HG02973 (cell line): ENCODE measurements around the gene HILPDA.
"Not testable (repeated sequence)": the region's sequence is repeated elsewhere in the genome, so short reads cannot be mapped to it uniquely, and the experiment has no call there.

Experiments
- ATAC-seq: cut with Tn5 transposase; IDR thresholded peaks from one replicate; pipeline ENCODE4 v1.9.1; 2021; ENCODE audit warnings: moderate library complexity; ENCODE audit not compliant: unreplicated experiment

Gene HILPDA

DNA sequence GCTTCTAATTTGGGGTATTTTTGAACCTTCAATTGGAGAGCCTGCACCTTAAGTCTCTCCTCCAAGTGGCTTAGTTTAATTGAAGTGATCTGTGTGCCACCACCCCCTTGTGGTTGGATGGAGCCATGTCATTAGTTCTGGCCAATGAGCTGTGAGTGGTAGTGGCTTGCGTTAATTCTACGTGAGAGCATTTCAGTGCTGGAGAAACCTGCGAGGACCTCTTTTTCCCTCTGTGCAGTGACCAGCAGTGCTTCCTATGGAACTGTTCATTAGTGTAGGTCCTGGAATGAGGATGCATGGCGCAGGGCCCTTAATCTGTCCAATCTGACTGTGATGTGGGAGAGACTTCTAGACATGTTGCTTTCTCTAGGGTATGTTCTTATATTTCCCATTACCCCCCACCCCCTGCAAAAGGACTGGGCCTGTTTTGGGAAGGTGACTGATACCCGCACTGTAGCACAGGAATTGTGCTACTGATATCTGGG is 3.8 kb downstream of the HILPDA start:
- ATAC-seq = peak; percentile 36

DNA sequence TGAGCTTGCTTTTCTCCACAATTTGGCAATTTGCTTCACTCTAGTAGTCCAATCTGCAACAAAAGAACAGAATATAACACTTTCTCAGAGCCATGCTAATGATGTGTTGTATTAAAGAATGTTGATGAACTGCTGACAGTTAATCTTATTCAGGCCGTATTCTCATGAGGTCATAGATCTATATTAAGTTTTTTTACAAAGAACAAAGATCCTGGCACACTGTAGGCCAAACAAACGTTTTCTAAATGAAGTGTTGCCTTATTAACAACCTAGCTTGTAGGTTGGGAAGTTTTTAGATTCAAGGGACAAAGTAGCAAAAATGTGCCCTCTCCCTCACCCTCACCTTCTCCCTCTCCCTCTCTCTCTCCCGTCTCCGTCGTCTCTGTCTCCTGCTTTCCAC is 6.8 kb downstream of the HILPDA start:
- no peak for ATAC-seq

DNA sequence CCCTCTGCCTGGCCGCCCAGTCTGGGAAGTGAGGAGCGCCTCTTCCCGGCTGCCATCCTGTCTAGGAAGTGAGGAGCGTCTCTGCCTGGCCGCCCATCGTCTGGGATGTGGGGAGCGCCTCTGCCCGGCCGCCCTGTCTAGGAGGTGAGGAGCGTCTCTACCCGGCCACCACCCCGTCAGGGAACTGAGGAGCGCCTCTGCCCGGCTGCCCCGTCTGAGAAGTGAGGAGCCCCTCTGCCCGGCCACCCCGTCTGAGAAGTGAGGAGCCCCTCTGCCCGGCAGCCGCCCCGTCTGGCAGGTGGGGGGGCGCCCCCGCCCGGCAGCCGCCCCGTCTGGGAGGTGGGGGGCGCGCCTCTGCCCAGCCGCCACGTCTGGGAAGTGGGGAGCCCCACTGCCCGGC is 7.7 kb downstream of the HILPDA start:
- not testable (repeated sequence) for ATAC-seq

DNA sequence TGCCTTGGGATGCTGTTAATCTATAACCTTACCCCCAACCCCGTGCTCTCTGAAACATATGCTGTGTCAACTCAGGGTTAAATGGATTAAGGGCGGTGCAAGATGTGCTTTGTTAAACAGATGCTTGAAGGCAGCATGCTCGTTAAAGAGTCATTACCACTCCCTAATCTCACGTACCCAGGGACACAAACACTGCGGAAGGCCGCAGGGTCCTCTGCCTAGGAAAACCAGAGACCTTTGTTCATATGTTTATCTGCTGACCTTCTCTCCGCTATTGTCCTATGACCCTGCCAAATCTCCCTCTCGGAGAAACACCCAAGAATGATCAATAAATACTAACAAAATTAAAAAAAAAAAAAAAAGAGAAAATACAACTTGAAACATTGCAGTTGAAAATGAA is 8.3 kb downstream of the HILPDA start:
- ATAC-seq = not testable (repeated sequence)

DNA sequence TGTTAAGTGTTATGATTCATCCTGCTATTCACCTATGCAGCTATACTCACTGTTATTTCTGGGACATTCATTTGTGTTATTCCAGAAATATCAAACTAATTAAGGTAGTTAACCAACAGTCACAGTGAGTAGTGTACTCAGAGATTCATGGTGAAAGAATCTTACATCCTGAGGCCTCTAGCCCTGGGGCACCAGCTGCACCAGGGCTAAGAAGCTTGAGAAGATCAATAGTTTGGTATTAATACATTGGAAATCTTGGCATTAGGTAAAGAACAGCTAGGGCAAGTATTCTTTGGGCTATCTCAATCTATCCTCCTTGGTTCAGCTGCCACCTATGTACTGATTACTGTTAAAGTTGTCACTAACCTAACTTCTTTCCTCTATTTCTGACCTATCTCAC is 11.2 kb downstream of the HILPDA start:
- not testable (repeated sequence) for ATAC-seq

DNA sequence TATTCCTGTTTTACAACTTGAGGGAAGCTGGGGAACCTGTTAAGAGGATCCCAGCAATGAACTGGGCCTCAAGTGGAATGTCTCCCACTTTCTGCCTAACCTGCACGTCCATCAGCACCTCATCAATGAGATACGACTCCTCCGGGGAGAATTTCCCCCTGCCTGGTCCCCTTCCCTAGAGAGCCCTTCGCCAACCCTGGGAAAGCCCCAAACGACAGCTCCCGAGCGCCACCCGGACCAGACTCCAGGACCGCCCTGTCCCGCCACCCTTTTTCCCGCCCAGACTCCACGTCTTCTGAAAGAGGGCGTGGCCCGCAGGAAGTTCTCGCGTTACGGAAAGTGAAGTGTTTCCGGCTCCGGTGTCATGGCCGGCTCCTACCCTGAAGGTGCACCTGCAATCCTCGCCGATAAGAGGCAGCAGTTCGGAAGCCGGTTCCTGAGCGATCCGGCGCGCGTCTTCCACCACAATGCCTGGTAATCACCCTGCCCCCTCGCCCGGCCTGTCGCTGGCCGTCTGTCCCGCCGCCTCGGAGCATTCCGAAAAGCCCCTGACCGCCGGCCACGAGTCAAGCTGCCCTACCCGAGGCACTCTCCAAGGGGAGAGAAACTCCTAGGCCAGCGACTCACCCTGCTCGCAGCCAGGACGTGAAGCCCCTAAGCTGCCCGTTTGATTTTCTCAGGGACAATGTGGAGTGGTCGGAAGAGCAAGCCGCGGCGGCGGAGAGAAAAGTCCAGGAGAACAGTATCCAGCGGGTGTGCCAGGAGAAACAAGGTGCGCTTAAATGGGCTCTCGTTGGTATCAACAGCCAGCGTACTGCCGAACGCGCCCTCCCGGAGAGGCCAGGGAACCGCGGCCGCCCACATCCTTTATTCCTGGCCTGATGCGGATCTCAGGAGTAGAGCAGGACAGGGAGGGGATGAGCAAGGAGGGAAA is 21.0 kb downstream of the HILPDA start, which contains the start of gene METTL2B:
Gene METTL2B, plus strand, starts transcription at position 347 of the 934 bp plus-strand sequence. Its CDS starts 18 bp downstream, at position 365.
- peak; percentile 91 for ATAC-seq

DNA sequence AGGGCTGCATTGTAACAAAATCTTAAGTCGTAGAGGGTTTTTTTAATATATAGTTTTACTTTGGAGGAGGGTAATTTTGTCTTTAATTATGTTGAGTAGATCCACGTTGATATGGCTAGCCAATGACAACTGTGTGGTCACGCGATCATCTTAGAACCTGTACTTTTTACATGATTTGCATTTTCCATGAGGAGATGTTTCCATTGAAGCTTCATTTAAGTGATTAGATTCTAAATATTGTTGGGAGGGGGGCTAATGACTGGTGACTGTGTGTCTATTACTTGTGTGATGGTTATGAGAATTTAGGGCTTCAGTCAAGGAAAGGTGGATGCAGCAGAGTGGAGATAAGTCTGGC is 21.6 kb downstream of the HILPDA start:
- ATAC-seq = not testable (repeated sequence)

DNA sequence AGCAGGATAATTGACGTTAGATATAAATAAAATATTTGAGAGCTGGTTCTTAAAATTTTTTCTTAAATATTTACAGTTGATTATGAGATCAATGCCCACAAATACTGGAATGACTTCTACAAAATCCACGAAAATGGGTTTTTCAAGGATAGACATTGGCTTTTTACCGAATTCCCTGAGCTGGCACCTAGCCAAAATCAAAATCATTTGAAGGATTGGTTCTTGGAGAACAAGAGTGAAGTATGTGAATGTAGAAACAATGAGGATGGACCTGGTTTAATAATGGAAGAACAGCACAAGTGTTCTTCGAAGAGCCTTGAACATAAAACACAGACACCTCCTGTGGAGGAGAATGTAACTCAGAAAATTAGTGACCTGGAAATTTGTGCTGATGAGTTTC is 23.4 kb downstream of the HILPDA start:
- ATAC-seq = not testable (repeated sequence)

DNA sequence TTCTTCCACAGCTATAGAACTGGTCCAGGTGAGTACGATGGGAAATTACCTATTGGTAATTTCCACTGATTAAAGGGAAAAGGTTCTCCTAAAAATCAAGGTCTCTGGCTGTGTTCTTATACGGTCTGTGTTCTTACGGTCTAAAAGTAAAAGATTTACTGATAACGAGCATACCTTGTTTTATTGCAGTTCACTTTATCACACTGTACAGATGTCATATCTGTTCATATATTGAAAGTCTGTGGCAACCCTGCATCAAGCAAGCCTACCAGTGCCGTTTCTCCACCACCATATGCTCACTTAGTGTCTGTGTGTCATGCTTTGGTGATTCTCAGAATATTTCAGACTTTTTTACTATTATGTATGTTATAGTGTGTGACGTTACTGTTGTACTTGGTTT is 32.5 kb downstream of the HILPDA start:
- not testable (repeated sequence) for ATAC-seq

DNA sequence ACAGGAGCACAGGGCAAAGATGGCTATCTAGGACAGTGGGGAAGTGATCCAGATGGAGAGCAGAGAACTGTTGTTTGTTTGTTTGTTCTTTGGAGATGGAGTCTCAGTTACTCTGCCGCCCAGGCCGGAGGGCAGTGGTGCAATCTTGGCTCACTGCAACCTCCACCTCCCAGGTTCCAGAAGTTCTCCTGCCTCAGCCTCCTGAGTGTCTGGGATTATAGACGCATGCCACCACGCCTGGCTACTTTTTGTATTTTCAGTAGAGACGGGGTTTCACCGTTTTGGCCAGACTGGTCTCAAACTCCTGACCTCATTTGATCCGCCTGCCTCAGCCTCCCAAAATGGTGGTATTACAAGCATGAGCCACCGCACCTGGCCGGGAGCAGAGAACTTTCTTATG is 41.7 kb downstream of the HILPDA start:
- ATAC-seq = no peak

DNA sequence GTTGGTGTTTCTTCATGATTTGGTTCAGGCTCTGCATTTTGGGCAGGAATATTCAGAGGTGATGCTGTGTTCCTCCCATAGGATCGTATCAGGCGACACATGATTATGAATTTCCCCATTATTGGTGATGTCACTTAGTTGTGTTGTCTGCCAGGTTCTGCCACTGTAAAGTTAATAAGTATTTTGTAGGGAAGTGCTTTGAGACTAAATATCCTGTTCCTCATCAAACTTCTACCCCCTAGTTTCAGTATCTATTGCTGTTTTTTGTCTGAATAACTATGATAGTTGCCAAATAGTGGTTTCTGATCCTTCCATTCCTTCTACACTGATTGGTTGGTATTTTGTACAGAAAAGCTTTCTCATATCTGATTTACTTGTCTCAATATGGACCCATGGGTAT is 49.7 kb downstream of the HILPDA start:
- not testable (repeated sequence) for ATAC-seq

DNA sequence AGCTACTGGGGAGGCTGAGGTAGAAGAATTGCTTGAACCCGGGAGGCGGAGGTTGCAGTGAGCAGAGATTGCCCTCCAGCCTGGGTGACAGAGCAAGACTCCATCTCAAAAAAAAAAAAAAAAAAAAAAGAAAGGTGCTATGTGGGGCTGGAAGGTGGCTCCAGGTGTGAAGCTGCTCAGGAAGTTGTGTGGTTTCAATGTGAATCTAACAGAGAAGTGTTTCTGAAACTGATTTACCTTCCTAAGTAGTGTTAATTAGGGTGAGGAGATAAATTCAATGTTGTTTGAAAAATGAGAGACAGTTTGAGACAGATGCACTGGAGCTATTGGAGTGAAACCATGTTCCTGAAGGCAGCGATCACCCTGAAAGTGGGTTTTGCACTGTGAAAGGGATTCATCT is 51.1 kb downstream of the HILPDA start:
- peak; percentile 60 for ATAC-seq

DNA sequence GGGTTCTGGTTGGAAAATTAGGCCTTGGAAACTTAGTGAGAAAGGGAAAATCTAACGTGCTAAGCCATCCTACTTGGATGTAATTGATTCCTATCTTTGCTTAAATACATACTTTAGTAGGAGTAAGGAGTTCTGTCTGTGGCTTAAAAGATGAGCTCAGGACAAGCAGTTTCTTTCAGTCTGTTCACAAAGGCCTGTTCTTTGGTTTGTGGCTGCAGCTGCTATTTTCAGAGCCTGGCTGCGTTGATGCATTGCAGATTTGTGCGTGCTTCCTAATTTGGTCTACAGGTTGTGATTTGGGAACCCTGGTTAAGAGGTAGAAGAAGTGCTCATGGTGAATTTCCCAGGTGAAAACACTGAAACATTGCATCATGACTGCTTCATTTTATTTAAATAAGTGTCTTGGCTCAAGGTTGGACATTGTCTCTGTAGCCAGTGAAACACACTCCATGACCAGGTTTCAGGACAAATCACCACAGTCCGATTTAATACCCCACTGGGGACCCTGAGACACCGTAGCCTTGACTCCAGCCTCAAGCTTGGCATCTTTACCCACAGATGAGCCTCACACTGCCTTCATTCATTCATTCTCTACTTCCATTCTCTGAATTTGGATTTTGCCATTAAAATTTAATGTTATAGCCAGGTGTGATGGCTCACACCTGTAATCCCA is 51.8 kb downstream of the HILPDA start:
- not testable (repeated sequence) for ATAC-seq
